HG03066 (cell line): ENCODE measurements around the gene SCAI.

ENCODE experiments used
- ATAC-seq: cut with Tn5 transposase; IDR thresholded peaks from one replicate; pipeline ENCODE4 v1.9.1; 2021; ENCODE audit warnings: low read depth; ENCODE audit not compliant: unreplicated experiment

SCAI gene

DNA sequence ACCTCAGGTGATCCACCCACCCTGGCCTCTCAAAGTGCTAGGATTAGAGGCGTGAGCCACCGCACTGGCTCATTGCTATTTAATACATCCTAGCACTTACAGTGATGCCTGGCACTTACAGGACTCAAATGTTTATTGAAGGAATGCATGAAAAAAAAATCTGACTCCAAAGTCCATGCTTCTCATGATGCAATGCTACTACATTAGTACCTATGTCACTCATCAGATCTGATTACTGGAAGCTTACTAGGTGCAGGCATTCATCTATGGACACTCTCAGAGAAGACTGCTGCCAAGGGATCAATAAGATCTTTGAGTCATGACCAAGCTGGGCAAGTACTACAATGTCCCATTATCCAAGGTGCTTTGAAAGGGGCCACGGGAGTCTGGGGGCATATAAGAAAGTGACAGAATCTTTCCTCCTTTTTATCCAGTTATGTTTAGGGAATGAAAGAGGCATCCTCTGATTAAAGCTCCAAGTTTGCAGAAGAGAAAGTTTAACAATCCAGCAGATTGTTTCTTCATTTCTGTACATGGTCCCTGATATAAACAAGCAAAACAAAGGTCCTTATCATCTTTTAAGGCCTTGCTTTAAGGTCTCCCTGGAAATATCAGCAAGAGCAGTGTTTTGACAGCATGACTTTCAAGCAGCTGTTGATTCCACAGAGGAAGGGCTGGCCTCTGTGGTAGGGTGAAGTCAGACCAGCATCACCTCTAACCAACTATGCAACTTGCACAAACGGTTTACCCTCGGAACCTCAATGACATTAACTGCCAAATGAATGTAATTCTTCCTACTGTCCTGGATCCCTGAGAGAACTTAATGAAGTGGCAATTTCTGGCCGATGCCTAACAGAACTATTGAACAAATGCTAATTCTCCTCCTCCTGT is 245.5 kb downstream of the SCAI start:
- no peak for ATAC-seq

DNA sequence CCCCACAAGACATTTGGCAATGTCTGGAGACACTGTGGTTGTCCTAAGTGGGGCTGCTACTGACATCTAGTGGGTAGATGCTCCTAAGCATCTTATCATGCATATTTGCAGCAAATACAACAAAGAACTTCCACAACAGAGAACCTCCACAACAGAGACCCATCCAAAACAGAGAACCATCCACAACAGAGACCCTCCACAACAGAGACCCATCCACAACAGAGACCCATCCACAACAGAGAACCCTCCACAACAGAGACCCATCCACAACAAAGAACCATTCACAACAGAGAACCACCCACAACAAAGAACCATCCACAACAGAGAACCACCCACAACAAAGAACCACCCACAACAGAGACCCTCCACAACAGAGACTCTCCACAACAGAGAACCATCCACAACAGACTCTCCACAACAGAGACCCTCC is 248.6 kb downstream of the SCAI start:
- ATAC-seq = no peak

DNA sequence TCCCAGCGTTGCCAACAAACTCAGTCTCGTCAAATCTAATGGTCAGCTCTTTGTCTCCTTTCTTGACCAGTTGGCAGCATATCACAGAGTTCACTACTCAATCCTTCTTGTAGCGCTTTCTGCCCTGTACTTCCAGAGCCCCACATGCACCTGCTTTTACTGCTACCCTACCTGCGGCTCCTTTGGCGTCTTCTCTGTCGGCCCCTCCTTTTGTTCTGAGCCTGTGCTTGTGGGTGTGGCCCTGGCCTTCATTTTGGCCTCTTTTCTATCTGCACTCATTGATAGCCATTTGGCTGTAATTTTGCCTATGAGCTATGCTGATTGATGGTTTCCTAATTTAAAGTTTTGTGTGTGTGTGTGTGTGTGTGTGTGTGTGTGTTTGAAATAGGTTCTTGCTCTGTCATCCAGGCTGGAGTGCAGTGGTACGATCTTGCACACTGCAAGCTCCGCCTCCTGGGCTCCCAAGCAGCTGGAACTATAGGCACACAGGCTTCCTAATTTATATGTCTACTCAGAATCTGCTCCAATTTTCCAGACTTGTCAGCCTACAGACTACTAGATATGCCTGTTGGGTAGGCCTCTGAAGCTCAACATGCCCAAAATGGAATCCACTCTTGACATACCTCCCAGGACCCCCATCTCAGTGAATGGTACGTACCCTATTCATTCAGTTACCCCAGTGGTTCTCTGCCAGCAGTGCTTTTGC is 249.1 kb downstream of the SCAI start:
- no peak for ATAC-seq
